ENCODE results near the gene LARGE1. TPM values are rescaled to one million over a fixed set of nuclear protein-coding genes. Genes with fewer than 3 reads are reported as not detected.

The LARGE1 gene
- 140 TPM for total RNA-seq
- long read RNA-seq, full-length matches to known transcripts: 53 of 286 reads
- long read RNA-seq, partial matches to known transcripts: 165 of 286 reads
- long read RNA-seq, other reads (novel, unspliced or antisense): 68 of 286 reads

DNA sequence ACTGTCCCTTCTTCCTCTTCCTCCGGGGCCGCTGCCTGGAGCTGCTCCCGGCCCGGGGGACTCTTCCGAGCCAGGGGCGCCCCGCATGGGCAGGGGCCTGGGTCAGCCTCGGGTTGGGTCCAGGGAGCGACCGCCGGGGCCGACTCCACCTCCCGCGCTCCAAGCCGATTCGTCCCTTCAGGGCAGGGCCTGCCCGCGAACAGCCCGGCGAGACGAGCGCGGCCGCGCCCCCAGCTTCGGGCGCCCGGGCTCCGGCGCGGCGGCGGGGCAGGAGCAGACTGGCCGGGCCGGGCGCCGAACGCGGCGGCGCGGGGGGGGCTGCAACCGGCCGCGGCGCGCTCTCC, at the start of gene LARGE1:
TSS of gene LARGE1 (minus strand) at position 280 of the 344 bp plus-strand sequence.
- no peak for ATAC-seq (ENCODE audit: poor library complexity)
- intact Hi-C loops (cut with DNase I): loop anchor here (5.0 to 10.0 kb wide), 2 partner anchors 187 to 1105 kb away; no protein-coding TSS in a partner anchor
- peak; percentile 64 for DNase-seq

DNA sequence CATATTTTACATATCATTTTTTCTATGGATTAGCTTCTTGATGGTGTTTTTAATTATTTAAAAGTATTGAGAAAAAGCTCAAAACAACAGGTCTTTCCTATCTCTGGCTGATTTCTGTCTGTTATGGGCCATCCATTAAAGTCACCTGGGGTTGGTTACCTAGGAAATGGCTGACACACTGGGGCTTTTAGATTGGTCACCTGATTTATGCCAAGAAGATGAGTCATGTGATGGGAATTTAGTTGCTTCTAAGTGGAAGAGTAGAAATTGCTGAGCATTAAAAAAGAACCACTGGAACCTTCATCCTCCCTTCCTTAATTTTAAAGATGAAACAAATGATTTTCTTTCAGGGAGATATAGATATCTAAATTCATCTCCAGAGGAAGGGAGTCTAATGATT, 48.8 kb upstream of the LARGE1 start:
- no peak for DNase-seq
- no peak for ATAC-seq (ENCODE audit: poor library complexity)
- intact Hi-C loops (cut with DNase I): no loop called here

- ATAC-seq (ENCODE audit: poor library complexity) (no peak), DNase-seq (no peak)
- intact Hi-C loops (cut with DNase I): no loop called here
Measured at GRCh38 chr22:33964121-33964520, 43.8 kb upstream of the LARGE1 start.

DNA sequence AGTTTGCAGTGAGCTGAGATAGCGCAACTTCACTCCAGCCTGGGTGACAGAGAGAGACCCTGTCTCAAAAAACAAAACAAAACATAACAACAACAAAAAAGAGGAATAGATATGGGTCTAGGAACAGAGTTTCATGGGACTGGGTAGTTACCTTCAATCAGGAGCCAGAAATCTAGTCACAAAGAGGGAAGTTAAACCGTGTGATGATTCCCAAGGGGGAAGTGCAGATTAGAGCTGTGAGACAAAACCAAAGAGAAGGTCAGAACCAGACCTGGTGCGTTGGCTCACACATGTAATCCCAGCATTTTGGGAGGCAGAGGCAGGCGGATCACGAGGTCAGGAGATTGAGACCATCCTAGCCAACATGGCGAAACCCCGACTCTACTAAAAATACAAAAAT, 42.1 kb upstream of the LARGE1 start:
- DNase-seq: no peak
- no peak for ATAC-seq (ENCODE audit: poor library complexity)
- intact Hi-C loops (cut with DNase I): no loop called here

DNA sequence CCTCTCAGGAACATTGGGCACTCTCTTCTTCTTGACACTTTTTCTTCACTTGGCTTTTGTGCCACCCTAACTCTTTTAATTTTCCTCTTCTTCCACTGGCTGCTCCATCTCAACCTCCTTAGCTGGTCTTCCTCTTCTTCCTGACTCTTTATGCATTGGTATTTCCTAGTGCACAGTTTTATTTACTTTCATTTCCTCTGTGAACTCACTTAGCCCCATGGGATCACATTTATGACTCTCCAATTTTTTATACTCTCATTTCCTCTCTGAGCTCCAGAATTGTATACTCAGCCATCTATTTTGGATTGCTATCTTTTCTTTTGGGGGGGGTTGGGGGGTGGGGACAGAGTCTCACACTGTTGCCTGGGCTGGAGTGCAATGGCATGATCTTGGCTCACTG, 38.5 kb upstream of the LARGE1 start:
- DNase-seq (no peak), ATAC-seq (ENCODE audit: poor library complexity) (no peak)
- intact Hi-C loops (cut with DNase I): no loop called here

DNA sequence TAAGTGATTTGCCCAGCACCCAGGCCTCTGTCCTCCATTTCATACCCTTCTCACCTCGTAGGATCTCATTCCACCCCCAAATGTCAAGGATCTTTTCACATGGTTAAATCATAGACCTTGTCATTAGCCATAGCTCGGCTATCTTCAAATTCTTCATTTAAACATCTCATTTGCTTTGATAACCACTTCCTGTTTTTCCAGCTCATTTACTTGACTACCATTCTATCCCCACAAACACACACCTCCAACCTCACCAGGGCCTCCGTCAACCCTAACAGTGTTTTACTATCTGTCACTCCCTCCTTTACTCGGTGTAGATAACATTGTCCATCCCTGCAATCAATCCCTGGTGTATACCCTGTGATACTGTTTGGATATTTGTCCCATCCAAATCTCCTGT, 36.8 kb upstream of the LARGE1 start:
- intact Hi-C loops (cut with DNase I): no loop called here
- DNase-seq: no peak
- no peak for ATAC-seq (ENCODE audit: poor library complexity)

DNA sequence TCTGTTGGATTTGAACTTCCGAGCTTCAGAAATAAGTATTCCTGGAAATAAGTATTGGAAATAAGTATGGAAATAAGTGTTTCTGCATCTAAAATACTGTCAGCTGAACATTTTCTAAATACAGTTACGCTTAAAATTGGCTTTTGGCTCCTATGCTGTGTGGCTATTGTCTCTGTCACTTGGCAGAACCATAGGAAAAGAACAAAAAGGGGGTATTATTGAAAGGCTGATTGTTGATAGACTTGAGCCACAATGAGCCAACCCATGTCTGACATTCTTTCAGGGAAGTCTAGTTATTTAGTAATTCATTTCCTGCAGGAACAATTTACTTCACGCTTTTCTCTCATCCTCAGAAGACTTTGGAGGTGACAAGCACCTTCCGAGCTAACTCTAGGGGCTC, 32.5 kb upstream of the LARGE1 start:
- DNase-seq: no peak
- no peak for ATAC-seq (ENCODE audit: poor library complexity)
- intact Hi-C loops (cut with DNase I): no loop called here

GRCh38 chr22:33940741-33941140, 20.5 kb upstream of the LARGE1 start:
- ATAC-seq (ENCODE audit: poor library complexity): no peak
- no peak for DNase-seq
- intact Hi-C loops (cut with DNase I): no loop called here

- ATAC-seq (ENCODE audit: poor library complexity): no peak
- DNase-seq: no peak
- intact Hi-C loops (cut with DNase I): no loop called here
Measured at GRCh38 chr22:33932997-33933396, 12.7 kb upstream of the LARGE1 start.

- intact Hi-C loops (cut with DNase I): no loop called here
- ATAC-seq (ENCODE audit: poor library complexity): peak; percentile 87
- no peak for DNase-seq
Measured at GRCh38 chr22:33931406-33931805, 11.1 kb upstream of the LARGE1 start.

DNA sequence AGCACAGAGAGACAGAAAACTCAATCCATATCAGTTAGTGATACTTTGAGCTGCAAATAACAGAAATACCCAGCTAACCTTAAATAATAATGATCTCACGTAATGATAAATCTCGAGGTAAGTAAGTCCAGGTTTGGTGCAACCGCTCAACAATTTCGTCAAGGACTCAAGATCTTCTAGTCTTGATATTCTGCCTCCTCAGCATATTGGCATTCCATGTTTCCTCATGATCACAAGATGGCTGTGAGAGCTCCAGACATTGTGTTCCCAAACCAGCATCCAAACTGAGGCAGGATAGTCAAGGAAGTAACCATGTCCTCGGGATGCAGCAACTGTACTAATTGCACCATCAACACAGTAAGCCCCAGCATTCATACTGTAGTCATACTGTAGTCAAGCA, 7.5 kb upstream of the LARGE1 start:
- DNase-seq: no peak
- intact Hi-C loops (cut with DNase I): loop anchor here (5.0 to 10.0 kb wide), 2 partner anchors 410 to 1097 kb away; no protein-coding TSS in a partner anchor
- ATAC-seq (ENCODE audit: poor library complexity): no peak

GRCh38 chr22:33925194-33925593, 4.9 kb upstream of the LARGE1 start:
- ATAC-seq (ENCODE audit: poor library complexity) (no peak), DNase-seq (no peak)
- intact Hi-C loops (cut with DNase I): loop anchor here (5.0 to 10.0 kb wide), 2 partner anchors 408 to 1100 kb away; no protein-coding TSS in a partner anchor

DNA sequence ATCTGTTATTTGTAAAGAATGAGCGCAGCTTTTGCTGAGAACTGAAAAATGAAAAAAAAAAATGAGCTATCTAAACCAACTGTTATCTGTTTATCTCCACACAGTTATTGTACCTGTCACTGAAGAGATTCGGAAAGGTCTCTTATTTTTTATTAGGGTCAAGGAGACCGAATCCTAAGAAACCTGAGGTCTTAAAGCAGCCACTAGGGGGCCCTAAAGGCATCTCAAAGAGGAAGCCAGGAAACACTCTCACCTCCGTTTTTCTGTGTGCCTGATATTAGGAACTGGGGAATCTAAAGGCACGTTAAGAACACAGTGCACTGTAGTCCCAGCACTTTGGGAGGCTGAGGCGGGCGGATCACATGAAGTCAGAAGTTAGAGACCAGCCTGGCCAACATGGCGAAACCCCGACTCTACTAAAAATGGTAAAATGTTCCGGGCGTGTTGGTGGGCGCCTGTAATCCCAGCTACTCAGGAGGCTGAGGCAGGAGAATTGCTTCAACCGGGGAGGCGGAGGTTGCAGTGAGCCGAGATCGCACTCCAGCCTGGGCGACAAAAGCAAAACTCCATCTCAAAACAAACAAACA, 3.5 kb upstream of the LARGE1 start:
- intact Hi-C loops (cut with DNase I): loop anchor here (5.0 to 10.0 kb wide), 2 partner anchors 184 to 1101 kb away; no protein-coding TSS in a partner anchor
- peak; percentile 43 for DNase-seq
- ATAC-seq (ENCODE audit: poor library complexity): no peak

- intact Hi-C loops (cut with DNase I): loop anchor here (5.0 to 10.0 kb wide), 2 partner anchors 184 to 1102 kb away; no protein-coding TSS in a partner anchor
- ATAC-seq (ENCODE audit: poor library complexity) (no peak), DNase-seq (no peak)
Measured at GRCh38 chr22:33923033-33923432, 2.8 kb upstream of the LARGE1 start.

DNA sequence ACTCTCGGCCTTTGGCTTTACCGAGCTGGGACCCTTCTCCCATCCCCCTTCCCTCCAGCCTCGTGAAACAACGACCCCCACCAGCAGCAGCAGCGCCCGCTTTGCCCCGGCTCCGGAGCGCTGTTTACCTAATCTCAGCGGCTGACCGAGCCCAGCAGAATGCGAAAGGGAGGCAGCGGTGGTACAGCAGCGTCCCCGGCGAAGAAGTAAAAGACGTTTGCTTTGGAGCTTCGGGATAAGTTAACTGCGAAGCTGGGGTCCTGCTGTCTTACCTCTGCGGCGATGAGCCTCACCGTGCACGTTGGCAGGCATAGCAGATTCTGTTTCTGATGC, 2.0 kb upstream of the LARGE1 start:
- intact Hi-C loops (cut with DNase I): loop anchor here (5.0 to 10.0 kb wide), 2 partner anchors 185 to 1102 kb away; no protein-coding TSS in a partner anchor
- ATAC-seq (ENCODE audit: poor library complexity): no peak
- DNase-seq: peak; percentile 46

DNA sequence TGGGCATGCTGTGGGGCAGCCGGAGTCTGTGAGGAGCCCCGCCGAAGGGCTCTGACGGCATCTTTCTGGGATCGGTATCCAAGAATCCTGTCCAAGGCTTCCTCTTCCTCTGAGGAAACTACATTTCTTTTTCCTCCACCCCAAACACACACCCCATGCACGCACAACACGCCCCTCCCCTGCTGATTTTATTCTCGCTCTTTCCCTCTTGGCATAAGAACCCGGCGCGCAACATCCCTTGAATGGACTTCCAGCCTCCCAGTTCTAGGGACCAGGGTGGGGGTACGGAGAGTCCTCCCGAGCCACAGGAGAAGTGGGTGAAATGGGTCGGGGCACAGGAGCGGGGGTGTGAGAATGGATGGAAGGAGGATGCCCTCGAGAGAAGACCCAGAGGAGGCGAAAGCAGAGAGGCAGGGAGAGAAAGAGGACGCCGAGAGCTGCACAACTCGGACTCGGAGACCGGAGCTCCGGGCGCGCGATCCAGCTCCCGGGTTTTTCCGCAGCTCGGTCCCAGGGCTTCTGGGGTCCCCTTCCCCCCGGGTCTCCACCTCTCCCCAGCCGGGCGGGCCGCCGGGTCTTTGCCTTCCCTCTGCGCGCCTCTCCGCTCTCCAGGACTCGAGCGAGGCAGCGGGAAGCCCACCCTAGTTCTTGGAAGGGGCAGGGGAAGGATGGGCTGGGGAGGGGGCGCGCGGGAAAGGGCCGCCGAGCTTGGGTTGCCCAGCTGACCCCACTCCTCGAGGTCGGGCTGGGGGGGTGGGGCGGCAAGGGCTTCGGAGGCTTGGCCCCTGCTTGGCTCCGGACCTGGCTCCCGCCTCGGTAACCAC, 1.5 kb upstream of the LARGE1 start:
- ATAC-seq (ENCODE audit: poor library complexity): peak; percentile 65
- peak; percentile 75 for DNase-seq
- intact Hi-C loops (cut with DNase I): loop anchor here (5.0 to 10.0 kb wide), 2 partner anchors 186 to 1103 kb away; no protein-coding TSS in a partner anchor

GRCh38 chr22:33920927-33921524, 750 bp upstream of the LARGE1 start:
- intact Hi-C loops (cut with DNase I): loop anchor here (5.0 to 10.0 kb wide), 2 partner anchors 186 to 1104 kb away; no protein-coding TSS in a partner anchor
- DNase-seq (peak; percentile 99), ATAC-seq (ENCODE audit: poor library complexity) (peak; percentile 94)

DNA sequence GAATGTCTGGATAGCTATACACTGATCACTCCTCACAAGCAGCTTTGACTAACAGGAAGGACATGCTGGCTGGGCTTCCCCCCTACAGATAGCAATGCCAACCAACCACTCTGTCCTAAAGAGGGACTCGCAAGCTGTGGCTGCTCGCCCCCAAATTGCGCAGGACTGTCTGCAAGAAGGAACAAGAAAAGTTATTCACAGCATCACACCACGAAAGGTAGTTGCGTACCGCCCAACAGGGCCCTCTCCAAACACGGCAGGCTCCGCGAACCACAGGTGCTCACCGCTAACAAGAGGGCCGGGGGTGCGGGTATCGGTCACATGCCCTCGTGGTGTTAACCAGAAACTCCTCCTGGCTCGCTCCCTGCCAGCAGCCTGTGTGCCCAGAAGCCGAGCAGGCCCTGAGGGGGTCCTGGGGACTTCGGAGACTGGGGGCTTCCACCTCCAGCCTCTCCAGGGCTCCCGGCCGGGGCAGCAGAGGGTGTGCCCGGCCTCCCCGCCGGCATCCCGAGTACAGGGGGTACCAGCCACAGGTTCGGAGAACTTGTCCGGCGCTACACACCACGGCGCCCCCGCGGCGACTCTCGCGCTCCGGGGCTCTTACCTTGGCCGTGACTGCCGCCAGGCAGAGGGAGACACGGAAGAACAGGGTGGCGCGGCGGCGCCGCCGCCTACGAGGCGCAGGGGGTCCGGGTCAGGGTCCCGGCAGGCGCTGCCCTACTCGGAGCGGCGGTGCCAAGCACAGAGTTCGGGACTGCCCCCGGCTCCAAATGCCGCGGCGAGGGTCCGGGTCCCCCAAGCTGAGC, 682 bp downstream of the LARGE1 start:
- ATAC-seq (ENCODE audit: poor library complexity): no peak

More for the DNA sequence above, 682 bp downstream of the LARGE1 start:
- peak; percentile 50 for DNase-seq
- intact Hi-C loops (cut with DNase I): loop anchor here (5.0 to 10.0 kb wide), 4 partner anchors 145 to 1105 kb away; no protein-coding TSS in a partner anchor

Measured in Right ventricle myocardium superior (tissue), 1 donor.